ENCODE data around the gene OR9G1. TPM values are rescaled to one million over a fixed set of nuclear protein-coding genes. Genes with fewer than 3 reads are reported as not detected.

Gene OR9G1
- total RNA-seq, 2 donors from 2014 or later, result not detected

DNA sequence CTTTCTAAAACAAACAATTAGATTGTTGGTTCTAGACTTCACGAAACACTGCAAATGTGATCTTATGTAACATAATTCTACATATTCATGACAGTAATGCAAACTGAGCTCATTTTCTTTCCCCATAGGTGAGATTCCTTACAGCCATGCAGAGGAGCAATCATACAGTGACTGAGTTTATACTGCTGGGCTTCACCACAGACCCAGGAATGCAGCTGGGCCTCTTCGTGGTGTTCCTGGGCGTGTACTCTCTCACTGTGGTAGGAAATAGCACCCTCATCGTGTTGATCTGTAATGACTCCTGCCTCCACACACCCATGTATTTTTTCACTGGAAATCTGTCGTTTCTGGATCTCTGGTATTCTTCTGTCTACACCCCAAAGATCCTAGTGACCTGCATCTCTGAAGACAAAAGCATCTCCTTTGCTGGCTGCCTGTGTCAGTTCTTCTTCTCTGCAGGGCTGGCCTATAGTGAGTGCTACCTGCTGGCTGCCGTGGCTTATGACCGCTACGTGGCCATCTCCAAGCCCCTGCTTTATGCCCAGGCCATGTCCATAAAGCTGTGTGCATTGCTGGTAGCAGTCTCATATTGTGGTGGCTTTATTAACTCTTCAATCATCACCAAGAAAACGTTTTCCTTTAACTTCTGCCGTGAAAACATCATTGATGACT, 1.5 kb downstream of the OR9G1 start:
- Histone ChIP-seq H3K9ac (ENCODE audit: extremely low read depth, low read length, poor library complexity, severe bottlenecking) (no peak overlapping the region), H3K4me3 (ENCODE audit: low read length) (no peak overlapping the region), H3K9me3 (ENCODE audit: control insufficient read depth, low read length) (no peaks in the 10 kb centered on the region), H3K27ac (ENCODE audit: low read depth, low read length) (no peak overlapping the region), H3K36me3 (ENCODE audit: control insufficient read depth, insufficient read depth, low read length) (no peaks in the 10 kb centered on the region), H3K27me3 (ENCODE audit: control insufficient read depth, insufficient read depth, low read length, poor library complexity, severe bottlenecking) (no peaks in the 10 kb centered on the region), H3K4me1 (ENCODE audit: control insufficient read depth, insufficient read depth, low read length) (no peaks in the 10 kb centered on the region)
- WGBS, 2 experiments (ENCODE audit: insufficient coverage in 1 of 2, insufficient read length in 1 of 2), result 74 to 79% methylated on average over 8 to 10 of the region's 10 CpGs
- TF ChIP-seq, protein P1, sequence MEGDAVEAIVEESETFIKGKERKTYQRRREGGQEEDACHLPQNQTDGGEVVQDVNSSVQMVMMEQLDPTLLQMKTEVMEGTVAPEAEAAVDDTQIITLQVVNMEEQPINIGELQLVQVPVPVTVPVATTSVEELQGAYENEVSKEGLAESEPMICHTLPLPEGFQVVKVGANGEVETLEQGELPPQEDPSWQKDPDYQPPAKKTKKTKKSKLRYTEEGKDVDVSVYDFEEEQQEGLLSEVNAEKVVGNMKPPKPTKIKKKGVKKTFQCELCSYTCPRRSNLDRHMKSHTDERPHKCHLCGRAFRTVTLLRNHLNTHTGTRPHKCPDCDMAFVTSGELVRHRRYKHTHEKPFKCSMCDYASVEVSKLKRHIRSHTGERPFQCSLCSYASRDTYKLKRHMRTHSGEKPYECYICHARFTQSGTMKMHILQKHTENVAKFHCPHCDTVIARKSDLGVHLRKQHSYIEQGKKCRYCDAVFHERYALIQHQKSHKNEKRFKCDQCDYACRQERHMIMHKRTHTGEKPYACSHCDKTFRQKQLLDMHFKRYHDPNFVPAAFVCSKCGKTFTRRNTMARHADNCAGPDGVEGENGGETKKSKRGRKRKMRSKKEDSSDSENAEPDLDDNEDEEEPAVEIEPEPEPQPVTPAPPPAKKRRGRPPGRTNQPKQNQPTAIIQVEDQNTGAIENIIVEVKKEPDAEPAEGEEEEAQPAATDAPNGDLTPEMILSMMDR (conservative IDR thresholded peaks at IDR 0.05), result no peak
- H3K27ac Mint-ChIP-seq, result no peak overlapping the region
- no peaks in the 10 kb centered on the region for H3K9me3 Mint-ChIP-seq
- H3K4me1 Mint-ChIP-seq, result no peaks in the 10 kb centered on the region
- DNase-seq, result no peak
- no peaks in the 10 kb centered on the region for H3K36me3 Mint-ChIP-seq (ENCODE audit: low read depth)
- no peak overlapping the region for H3K4me3 Mint-ChIP-seq
- no peaks in the 10 kb centered on the region for H3K27me3 Mint-ChIP-seq (ENCODE audit: insufficient read depth)

DNA sequence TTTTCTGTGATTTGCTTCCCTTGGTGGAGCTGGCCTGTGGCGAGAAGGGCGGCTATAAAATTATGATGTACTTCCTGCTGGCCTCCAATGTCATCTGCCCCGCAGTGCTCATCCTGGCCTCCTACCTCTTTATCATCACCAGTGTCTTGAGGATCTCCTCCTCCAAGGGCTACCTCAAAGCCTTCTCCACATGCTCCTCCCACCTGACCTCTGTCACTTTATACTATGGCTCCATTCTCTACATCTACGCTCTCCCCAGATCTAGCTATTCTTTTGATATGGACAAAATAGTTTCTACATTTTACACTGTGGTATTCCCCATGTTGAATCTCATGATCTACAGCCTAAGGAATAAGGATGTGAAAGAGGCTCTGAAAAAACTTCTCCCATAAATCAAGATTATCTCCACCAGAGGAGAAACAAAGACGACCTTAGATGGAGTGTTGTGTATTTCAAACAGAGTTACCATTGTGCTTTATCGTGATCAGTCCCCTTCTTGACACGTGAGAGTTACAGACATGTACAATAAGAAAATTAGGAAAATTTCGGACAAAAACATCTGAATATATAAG, 2.1 kb downstream of the OR9G1 start:
- Histone ChIP-seq H3K9ac (ENCODE audit: extremely low read depth, low read length, poor library complexity, severe bottlenecking) (no peak overlapping the region), H3K4me3 (ENCODE audit: low read length) (no peak overlapping the region), H3K27me3 (ENCODE audit: control insufficient read depth, insufficient read depth, low read length, poor library complexity, severe bottlenecking) (no peaks in the 10 kb centered on the region), H3K36me3 (ENCODE audit: control insufficient read depth, insufficient read depth, low read length) (no peaks in the 10 kb centered on the region), H3K9me3 (ENCODE audit: control insufficient read depth, low read length) (no peaks in the 10 kb centered on the region), H3K4me1 (ENCODE audit: control insufficient read depth, insufficient read depth, low read length) (no peaks in the 10 kb centered on the region), H3K27ac (ENCODE audit: low read depth, low read length) (no peak overlapping the region)
- WGBS, 2 experiments (ENCODE audit: insufficient coverage in 1 of 2, insufficient read length in 1 of 2), result 78 to 85% methylated on average over 5 to 8 of the region's 8 CpGs
- Mint-ChIP-seq H3K9me3 (no peaks in the 10 kb centered on the region), H3K27ac (no peak overlapping the region), H3K36me3 (ENCODE audit: low read depth) (no peaks in the 10 kb centered on the region), H3K4me3 (no peak overlapping the region), H3K27me3 (ENCODE audit: insufficient read depth) (no peaks in the 10 kb centered on the region), H3K4me1 (no peaks in the 10 kb centered on the region)
- TF ChIP-seq, protein P1 (conservative IDR thresholded peaks at IDR 0.05), result no peak
- no peak for DNase-seq

DNA sequence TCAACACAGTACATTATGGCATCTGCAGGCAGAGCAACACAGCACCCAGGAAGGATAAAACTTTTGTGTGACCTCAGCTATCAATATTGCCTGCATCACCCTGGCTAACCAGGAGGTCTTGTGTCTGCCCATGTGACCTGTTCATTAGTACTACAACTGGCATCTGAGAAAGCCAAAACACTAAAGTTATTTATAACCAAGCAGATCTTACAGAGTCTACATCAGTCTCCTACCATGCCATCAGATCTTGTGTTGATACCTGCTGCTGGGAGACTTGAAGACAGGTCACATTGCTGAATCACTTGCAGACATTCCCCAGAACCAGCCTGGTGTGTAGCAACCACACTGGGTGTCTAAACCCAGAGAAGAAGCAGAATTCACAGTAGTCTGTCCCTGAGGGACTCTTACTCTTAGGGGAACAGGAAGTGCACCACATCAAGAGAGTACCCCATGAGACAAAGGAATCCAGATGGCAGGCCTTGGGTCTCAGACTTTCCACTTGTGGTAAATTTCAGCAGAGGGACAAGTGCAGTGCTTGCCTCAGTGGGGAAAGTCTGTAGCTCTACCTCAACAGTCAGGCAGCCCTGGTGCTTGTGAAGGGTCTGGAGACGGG, 7.0 kb downstream of the OR9G1 start:
- Mint-ChIP-seq H3K4me3 (no peak overlapping the region), H3K36me3 (ENCODE audit: low read depth) (no peaks in the 10 kb centered on the region), H3K27ac (no peak overlapping the region), H3K9me3 (peaks cover 9% of the 10 kb centered on the region), H3K4me1 (no peaks in the 10 kb centered on the region), H3K27me3 (ENCODE audit: insufficient read depth) (no peaks in the 10 kb centered on the region)
- H3K4me1 ChIP-seq (ENCODE audit: control insufficient read depth, insufficient read depth, low read length), result no peaks in the 10 kb centered on the region
- no peaks in the 10 kb centered on the region for H3K36me3 ChIP-seq (ENCODE audit: control insufficient read depth, insufficient read depth, low read length)
- H3K9ac ChIP-seq (ENCODE audit: extremely low read depth, low read length, poor library complexity, severe bottlenecking), result no peak overlapping the region
- no peak overlapping the region for H3K27ac ChIP-seq (ENCODE audit: low read depth, low read length)
- WGBS, 2 experiments (ENCODE audit: insufficient coverage in 1 of 2, insufficient read length in 1 of 2), result 45 to 64% methylated on average over 1 of the region's 1 CpG
- H3K9me3 ChIP-seq (ENCODE audit: control insufficient read depth, low read length), result no peaks in the 10 kb centered on the region
- no peak for DNase-seq
- H3K4me3 ChIP-seq (ENCODE audit: low read length), result no peak overlapping the region
- H3K27me3 ChIP-seq (ENCODE audit: control insufficient read depth, insufficient read depth, low read length, poor library complexity, severe bottlenecking), result no peaks in the 10 kb centered on the region
- TF ChIP-seq, protein P1 (conservative IDR thresholded peaks at IDR 0.05), result no peak
